ENCODE results near the gene UBE2L5. TPM values are rescaled to one million over a fixed set of nuclear protein-coding genes. Genes with fewer than 3 reads are reported as not detected.

The UBE2L5 gene
- total and polyA plus RNA-seq, 2 of the 8 experiments (the other 6 are each of a cell fraction or from before 2014, with no cell fraction given), result not detected

DNA sequence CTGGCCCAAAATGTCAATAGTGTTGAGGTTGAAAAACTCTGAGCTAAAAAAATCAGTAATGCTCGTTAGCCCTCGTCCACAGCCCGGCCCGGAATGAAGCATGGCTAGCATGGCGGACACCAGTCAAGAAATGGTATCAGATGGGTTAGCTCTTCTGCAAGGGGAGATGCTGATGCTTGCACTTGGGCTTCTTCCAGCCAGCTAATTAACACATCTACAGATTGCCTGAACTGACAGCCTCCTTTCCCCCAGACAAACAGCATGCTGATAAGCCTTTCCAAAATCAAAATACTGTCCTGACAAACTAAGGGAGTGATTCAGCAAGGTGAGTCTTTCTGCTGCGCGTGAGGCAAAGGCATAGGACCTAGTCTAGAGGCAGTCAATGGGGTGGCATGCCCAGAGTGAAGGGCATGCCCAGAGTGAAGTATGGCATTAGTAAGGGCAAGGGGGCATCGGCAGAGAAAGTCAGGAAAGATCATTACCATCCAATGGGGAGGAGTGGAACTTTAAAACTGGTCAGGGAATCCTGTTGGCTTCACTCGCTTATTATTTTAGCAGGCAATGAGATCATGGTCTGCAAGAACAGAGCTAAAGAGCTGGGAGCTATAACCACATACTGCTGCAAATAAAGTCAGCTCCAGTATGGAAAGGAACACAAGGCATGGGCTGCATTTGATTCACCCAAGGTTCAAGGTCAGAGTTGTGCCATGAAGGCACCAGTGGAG, 30.2 kb upstream of the UBE2L5 start:
- POLR2A ChIA-PET (ENCODE audit: partially characterized antibody), result no interaction called here
- Histone ChIP-seq H2BK5ac (ENCODE audit: low read depth, low read length) (no peak overlapping the region), H3K9me3 (ENCODE audit: insufficient read depth in 2 of 2, low read depth in 1 of 2, low read length in 1 of 2) (no peaks in the 10 kb centered on the region), H4K20me1 (replicated peaks in 1 of 2; ENCODE audit: control insufficient read depth in 1 of 2, insufficient read depth in 2 of 2, low read length in 2 of 2) (no peaks in the 10 kb centered on the region), H3K9ac (replicated peaks in 1 of 4; ENCODE audit: extremely low read depth in 1 of 4, low read depth in 3 of 4, low read length in 3 of 4) (no peak overlapping the region), H3K27ac (ENCODE audit: low read depth, low read length) (no peak overlapping the region), H3K79me1 (ENCODE audit: low read depth, low read length) (no peaks in the 10 kb centered on the region; the same call in 1 of the 2 replicates), H3K56ac (replicated peaks; ENCODE audit: insufficient read length, low read depth, low read length) (no peak overlapping the region), H3K27me3 (replicated peaks in 1 of 4; ENCODE audit: control insufficient read depth in 3 of 4, extremely low read depth in 1 of 4, insufficient read depth in 3 of 4, low read length in 3 of 4) (no peaks in the 10 kb centered on the region), H4K91ac (replicated peaks; ENCODE audit: insufficient read length, low read length) (no peak overlapping the region), H3K4me3 (ENCODE audit: extremely low read depth in 1 of 4, insufficient read depth in 2 of 4, low read depth in 3 of 4, low read length in 4 of 4) (no peak overlapping the region), H3K23me2 (ENCODE audit: low read depth, low read length) (peaks cover 4% of the 10 kb centered on the region), H3K4me2 (ENCODE audit: insufficient read depth in 1 of 2, low read depth in 2 of 2, low read length in 2 of 2) (no peak overlapping the region), H3K18ac (ENCODE audit: extremely low read depth, low read length) (no peak overlapping the region), H2BK12ac (ENCODE audit: low read depth, low read length) (no peak overlapping the region), H3K4me1 (replicated peaks in 1 of 4; ENCODE audit: control insufficient read depth in 3 of 4, insufficient read depth in 4 of 4, low read length in 3 of 4) (peaks cover 0 to 4% (median 2%) of the 10 kb centered on the region in 4 experiments; a peak in 3 of 7 replicates), H4K8ac (ENCODE audit: extremely low read depth, insufficient read depth, low read length) (no peak overlapping the region; the same call in 1 of the 2 replicates), H2AFZ (ENCODE audit: low read length) (no peak overlapping the region), H4K5ac (ENCODE audit: insufficient read length, low read depth, low read length) (no peak overlapping the region), H3K23ac (ENCODE audit: insufficient read length) (no peak overlapping the region), H2BK120ac (replicated peaks; ENCODE audit: low read depth, low read length) (no peak overlapping the region), H3K14ac (ENCODE audit: insufficient read length) (no peak overlapping the region), H2BK15ac (ENCODE audit: low read length) (no peak overlapping the region), H2AK5ac (ENCODE audit: low read depth, low read length) (no peak overlapping the region), H3K36me3 (ENCODE audit: control insufficient read depth in 2 of 4, insufficient read depth in 4 of 4, low read length in 3 of 4) (no peaks in the 10 kb centered on the region), H2BK20ac (ENCODE audit: low read length) (no peak overlapping the region), H3K4ac (replicated peaks; ENCODE audit: insufficient read length, low read depth, low read length) (no peak overlapping the region), H3K79me2 (ENCODE audit: control insufficient read depth in 1 of 2, insufficient read depth in 2 of 2, low read length in 2 of 2) (no peaks in the 10 kb centered on the region)
- no peak for FAIRE-seq
- TF ChIP-seq, protein P1, sequence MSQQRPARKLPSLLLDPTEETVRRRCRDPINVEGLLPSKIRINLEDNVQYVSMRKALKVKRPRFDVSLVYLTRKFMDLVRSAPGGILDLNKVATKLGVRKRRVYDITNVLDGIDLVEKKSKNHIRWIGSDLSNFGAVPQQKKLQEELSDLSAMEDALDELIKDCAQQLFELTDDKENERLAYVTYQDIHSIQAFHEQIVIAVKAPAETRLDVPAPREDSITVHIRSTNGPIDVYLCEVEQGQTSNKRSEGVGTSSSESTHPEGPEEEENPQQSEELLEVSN (IDR thresholded peaks at IDR 0.05), result no peak
- TF ChIP-seq HDAC6 (IDR thresholded peaks at IDR 0.05; ENCODE audit: low read depth, low read length) (no peak), POU5F1 (IDR thresholded peaks at IDR 0.05; ENCODE audit: low read depth, low read length) (no peak), CHD1 (IDR thresholded peaks at IDR 0.05; ENCODE audit: low read depth, low read length) (no peak), TAF1 (IDR thresholded peaks at IDR 0.05; ENCODE audit: low read depth, low read length) (no peak)
- CTCF ChIA-PET (ENCODE audit: partially characterized antibody), result interaction anchor here (1.3 kb wide), 1 partner anchor 16 kb away, joined by 3 read pairs; no protein-coding TSS in a partner anchor
- no peak for DNase-seq (ENCODE audit: low read depth in 1 of 2, low spot score in 2 of 2)
- WGBS, 2 experiments (ENCODE audit: extremely low coverage in 1 of 2, insufficient coverage in 1 of 2, insufficient read length in 1 of 2, insufficient replicate concordance in 2 of 2, low coverage in 1 of 2, low lambda C conversion rate in 2 of 2, missing lambda C conversion rate in 1 of 2), result 92% methylated on average over 9 of the region's 9 CpGs; no CpG with 5 or more reads in 1 of the 2 experiments

Measured in H1 (cell line).